Measurements from ENCODE around the gene GRAP2. TPM values are rescaled to one million over a fixed set of nuclear protein-coding genes. Genes with fewer than 3 reads are reported as not detected.
A peak's percentile ranks its signal among the peaks of the same experiment; 100 is the strongest.

GRAP2 gene
- total RNA-seq, 1 experiment from 2014 or later = 0.12 TPM

GRCh38 chr22:39917776-39918495 lies 17.1 kb downstream of the GRAP2 start:
- no peaks in the 10 kb centered on the region for H3K4me1 Mint-ChIP-seq (ENCODE audit: insufficient read depth, unreplicated experiment)
- peak; percentile 43 for DNase-seq (ENCODE audit: unreplicated experiment)
- intact Hi-C loops (cut with micrococcal nuclease) = no loop called here
- POLR2A ChIA-PET = interaction anchor here (0.6 to 1.5 kb wide), 4 partner anchors 9 to 431 kb away, joined by 3 read pairs; no protein-coding TSS in a partner anchor
- TF ChIP-seq, protein P1, sequence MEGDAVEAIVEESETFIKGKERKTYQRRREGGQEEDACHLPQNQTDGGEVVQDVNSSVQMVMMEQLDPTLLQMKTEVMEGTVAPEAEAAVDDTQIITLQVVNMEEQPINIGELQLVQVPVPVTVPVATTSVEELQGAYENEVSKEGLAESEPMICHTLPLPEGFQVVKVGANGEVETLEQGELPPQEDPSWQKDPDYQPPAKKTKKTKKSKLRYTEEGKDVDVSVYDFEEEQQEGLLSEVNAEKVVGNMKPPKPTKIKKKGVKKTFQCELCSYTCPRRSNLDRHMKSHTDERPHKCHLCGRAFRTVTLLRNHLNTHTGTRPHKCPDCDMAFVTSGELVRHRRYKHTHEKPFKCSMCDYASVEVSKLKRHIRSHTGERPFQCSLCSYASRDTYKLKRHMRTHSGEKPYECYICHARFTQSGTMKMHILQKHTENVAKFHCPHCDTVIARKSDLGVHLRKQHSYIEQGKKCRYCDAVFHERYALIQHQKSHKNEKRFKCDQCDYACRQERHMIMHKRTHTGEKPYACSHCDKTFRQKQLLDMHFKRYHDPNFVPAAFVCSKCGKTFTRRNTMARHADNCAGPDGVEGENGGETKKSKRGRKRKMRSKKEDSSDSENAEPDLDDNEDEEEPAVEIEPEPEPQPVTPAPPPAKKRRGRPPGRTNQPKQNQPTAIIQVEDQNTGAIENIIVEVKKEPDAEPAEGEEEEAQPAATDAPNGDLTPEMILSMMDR (IDR thresholded peaks at IDR 0.05; ENCODE audit: unreplicated experiment) = no peak
- H3K27me3 Mint-ChIP-seq (ENCODE audit: insufficient read depth, unreplicated experiment) = peaks cover 84% of the 10 kb centered on the region
- H3K27ac Mint-ChIP-seq (ENCODE audit: low read depth, unreplicated experiment) = no peak overlapping the region
- CTCF ChIA-PET = interaction anchor here (1.2 kb wide), 1 partner anchor 22 kb away, joined by 3 read pairs; no protein-coding TSS in a partner anchor
- H3K36me3 Mint-ChIP-seq (ENCODE audit: insufficient read depth, unreplicated experiment) = no peaks in the 10 kb centered on the region
- H3K9me3 Mint-ChIP-seq (ENCODE audit: unreplicated experiment) = no peaks in the 10 kb centered on the region
- BruUV-seq (replicated peaks) = no TSS peak
- H3K4me3 Mint-ChIP-seq (ENCODE audit: unreplicated experiment) = no peak overlapping the region

GRCh38 chr22:39920134-39920743 lies 19.4 kb downstream of the GRAP2 start:
- Mint-ChIP-seq H3K36me3 (ENCODE audit: insufficient read depth, unreplicated experiment) (no peaks in the 10 kb centered on the region), H3K4me1 (ENCODE audit: insufficient read depth, unreplicated experiment) (no peaks in the 10 kb centered on the region), H3K27ac (ENCODE audit: low read depth, unreplicated experiment) (no peak overlapping the region), H3K4me3 (ENCODE audit: unreplicated experiment) (no peak overlapping the region), H3K27me3 (ENCODE audit: insufficient read depth, unreplicated experiment) (peaks cover 65% of the 10 kb centered on the region), H3K9me3 (ENCODE audit: unreplicated experiment) (no peaks in the 10 kb centered on the region)
- TF ChIP-seq, protein P1 (IDR thresholded peaks at IDR 0.05; ENCODE audit: unreplicated experiment) = no peak
- DNase-seq (ENCODE audit: unreplicated experiment) = no peak
- intact Hi-C loops (cut with micrococcal nuclease) = no loop called here
- POLR2A ChIA-PET = interaction anchor here (0.6 kb wide), 1 partner anchor 1033 kb away, joined by 3 read pairs; no protein-coding TSS in a partner anchor
- CTCF ChIA-PET = interaction anchor here (0.5 to 0.6 kb wide), 3 partner anchors 41 to 390 kb away, joined by 3 read pairs; no protein-coding TSS in a partner anchor
- BruUV-seq (replicated peaks) = no TSS peak

DNA sequence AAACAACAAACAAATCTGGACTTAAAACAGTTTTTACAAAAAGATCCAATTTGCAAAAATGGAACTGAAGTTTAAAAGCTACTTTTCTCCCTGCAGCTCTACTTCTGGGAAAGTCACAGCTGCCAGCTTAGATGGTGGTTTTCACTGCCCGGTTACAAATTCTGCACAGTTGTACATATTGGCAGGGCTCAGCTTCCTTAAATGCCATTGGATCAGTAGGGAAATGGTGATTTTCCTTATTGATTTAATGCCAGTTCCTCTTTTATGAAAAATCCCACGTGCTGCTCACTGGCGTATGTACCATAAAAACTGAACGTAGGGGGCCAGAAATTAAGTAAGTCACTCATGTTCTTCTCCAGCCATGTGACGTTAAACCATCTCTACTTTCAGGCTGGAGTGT lies 22.8 kb downstream of the GRAP2 start:
- no peak for DNase-seq (ENCODE audit: unreplicated experiment)
- Mint-ChIP-seq H3K36me3 (ENCODE audit: insufficient read depth, unreplicated experiment) (no peaks in the 10 kb centered on the region), H3K4me1 (ENCODE audit: insufficient read depth, unreplicated experiment) (no peaks in the 10 kb centered on the region), H3K27ac (ENCODE audit: low read depth, unreplicated experiment) (no peak overlapping the region), H3K9me3 (ENCODE audit: unreplicated experiment) (no peaks in the 10 kb centered on the region), H3K4me3 (ENCODE audit: unreplicated experiment) (no peak overlapping the region), H3K27me3 (ENCODE audit: insufficient read depth, unreplicated experiment) (peaks cover 39% of the 10 kb centered on the region)
- BruUV-seq (replicated peaks) = no TSS peak
- POLR2A ChIA-PET = no interaction called here
- TF ChIP-seq, protein P1 (IDR thresholded peaks at IDR 0.05; ENCODE audit: unreplicated experiment) = no peak
- CTCF ChIA-PET = interaction anchor here (0.7 kb wide), 1 partner anchor 92 kb away, joined by 5 read pairs; no protein-coding TSS in a partner anchor
- intact Hi-C loops (cut with micrococcal nuclease) = no loop called here

GRCh38 chr22:39924286-39924685 lies 23.4 kb downstream of the GRAP2 start:
- no peaks in the 10 kb centered on the region for H3K36me3 Mint-ChIP-seq (ENCODE audit: insufficient read depth, unreplicated experiment)
- H3K9me3 Mint-ChIP-seq (ENCODE audit: unreplicated experiment) = no peaks in the 10 kb centered on the region
- ChIA-PET CTCF (interaction anchor here (0.6 to 1.0 kb wide), 3 partner anchors 16 to 379 kb away, joined by 3 to 6 read pairs (median 3); no protein-coding TSS in a partner anchor), POLR2A (interaction anchor here (1.6 to 1.8 kb wide), 2 partner anchors 22 to 120 kb away, joined by 4 to 5 read pairs; no protein-coding TSS in a partner anchor)
- peaks cover 38% of the 10 kb centered on the region for H3K27me3 Mint-ChIP-seq (ENCODE audit: insufficient read depth, unreplicated experiment)
- DNase-seq (ENCODE audit: unreplicated experiment) = no peak
- intact Hi-C loops (cut with micrococcal nuclease) = no loop called here
- no TSS peak for BruUV-seq (replicated peaks)
- TF ChIP-seq, protein P1 (IDR thresholded peaks at IDR 0.05; ENCODE audit: unreplicated experiment) = no peak
- H3K4me3 Mint-ChIP-seq (ENCODE audit: unreplicated experiment) = no peak overlapping the region
- no peak overlapping the region for H3K27ac Mint-ChIP-seq (ENCODE audit: low read depth, unreplicated experiment)
- no peaks in the 10 kb centered on the region for H3K4me1 Mint-ChIP-seq (ENCODE audit: insufficient read depth, unreplicated experiment)
